GM19099 (cell line): ENCODE measurements around the gene C11orf42.

ENCODE experiments used
- POLR2A ChIP-seq: IDR thresholded peaks from 3 replicates; pipeline ENCODE4 v1.6.1; 2011; ENCODE audit warnings: low read depth; ENCODE audit not compliant: insufficient read length; ENCODE audit errors: extremely low read depth

Gene C11orf42

GRCh38 chr11:6206456-6207180 is 1.3 kb downstream of the C11orf42 start:
- no peak for TF ChIP-seq POLR2A

- no peak for TF ChIP-seq POLR2A
Observed at GRCh38 chr11:6209801-6210200, 4.4 kb downstream of the C11orf42 start.

- TF ChIP-seq POLR2A: no peak
Observed at GRCh38 chr11:6210274-6210955, 5.1 kb downstream of the C11orf42 start.

- no peak for TF ChIP-seq POLR2A
Observed at GRCh38 chr11:6214530-6214929, 9.2 kb downstream of the C11orf42 start.

GRCh38 chr11:6216501-6216900 is 11.1 kb downstream of the C11orf42 start:
- TF ChIP-seq POLR2A: no peak

- TF ChIP-seq POLR2A: no peak
Observed at GRCh38 chr11:6217722-6218121, 12.4 kb downstream of the C11orf42 start.

GRCh38 chr11:6219359-6219758 is 14.0 kb downstream of the C11orf42 start:
- TF ChIP-seq POLR2A: no peak

- no peak for TF ChIP-seq POLR2A
Observed at GRCh38 chr11:6223854-6224253, 18.5 kb downstream of the C11orf42 start.

- no peak for TF ChIP-seq POLR2A
Observed at GRCh38 chr11:6224421-6224820, 19.1 kb downstream of the C11orf42 start.

GRCh38 chr11:6225024-6225423 is 19.7 kb downstream of the C11orf42 start:
- TF ChIP-seq POLR2A: no peak

- no peak for TF ChIP-seq POLR2A
Observed at GRCh38 chr11:6225896-6226295, 20.5 kb downstream of the C11orf42 start.

GRCh38 chr11:6228520-6228919 is 23.2 kb downstream of the C11orf42 start:
- TF ChIP-seq POLR2A: no peak

GRCh38 chr11:6229911-6230310 is 24.6 kb downstream of the C11orf42 start:
- TF ChIP-seq POLR2A: no peak

- TF ChIP-seq POLR2A: no peak
Observed at GRCh38 chr11:6232899-6233298, 27.5 kb downstream of the C11orf42 start.

- no peak for TF ChIP-seq POLR2A
Observed at GRCh38 chr11:6233984-6234386, 28.6 kb downstream of the C11orf42 start.

- peak; percentile 74 for TF ChIP-seq POLR2A
Observed at GRCh38 chr11:6234387-6235107, 29.2 kb downstream of the C11orf42 start, which contains the start of gene FHIP1B. TSS of gene FHIP1B (minus strand) at chr11:6234636. CDS start at chr11:6224516, 10,120 bp downstream.
